ENCODE data around the gene AGPAT2.
"Not testable (repeated sequence)": the region's sequence is repeated elsewhere in the genome, so short reads cannot be mapped to it uniquely, and the experiment has no call there.

AGPAT2 gene

GRCh38 chr9:136646827-136647711, 40.2 kb downstream of the AGPAT2 start:
- no peak for DNase-seq (ENCODE audit: low read depth in 2 of 2)

GRCh38 chr9:136645903-136646754, 41.1 kb downstream of the AGPAT2 start:
- DNase-seq (ENCODE audit: low read depth in 2 of 2): no peak

GRCh38 chr9:136645352-136645902, 41.8 kb downstream of the AGPAT2 start:
- DNase-seq (ENCODE audit: low read depth in 2 of 2): no peak

GRCh38 chr9:136644593-136645351, 42.5 kb downstream of the AGPAT2 start:
- DNase-seq (ENCODE audit: low read depth in 2 of 2): peak; percentile 66 to 67

- no peak for DNase-seq (ENCODE audit: low read depth in 2 of 2)
These were observed 43.0 kb downstream of the AGPAT2 start for GRCh38 chr9:136644343-136644592.

GRCh38 chr9:136643596-136644342, 43.5 kb downstream of the AGPAT2 start:
- no peak for DNase-seq (ENCODE audit: low read depth in 2 of 2)

GRCh38 chr9:136642439-136642921, 44.8 kb downstream of the AGPAT2 start:
- DNase-seq (ENCODE audit: low read depth in 2 of 2): no peak

GRCh38 chr9:136640171-136641111, 46.8 kb downstream of the AGPAT2 start:
- DNase-seq (ENCODE audit: low read depth in 2 of 2): no peak

GRCh38 chr9:136634904-136635303, 52.4 kb downstream of the AGPAT2 start:
- no peak for DNase-seq (ENCODE audit: low read depth in 2 of 2)

- DNase-seq (ENCODE audit: low read depth in 2 of 2): not testable (repeated sequence)
These were observed 54.7 kb downstream of the AGPAT2 start for GRCh38 chr9:136632491-136633106.

- not testable (repeated sequence) for DNase-seq (ENCODE audit: low read depth in 2 of 2)
These were observed 55.2 kb downstream of the AGPAT2 start for GRCh38 chr9:136632072-136632471.

- DNase-seq (ENCODE audit: low read depth in 2 of 2): peak; percentile 53 to 60
These were observed 55.9 kb downstream of the AGPAT2 start for GRCh38 chr9:136631038-136632000.

- no peak for DNase-seq (ENCODE audit: low read depth in 2 of 2)
These were observed 56.6 kb downstream of the AGPAT2 start for GRCh38 chr9:136630662-136630992.

- peak; percentile 45 to 53 for DNase-seq (ENCODE audit: low read depth in 2 of 2)
These were observed 57.2 kb downstream of the AGPAT2 start for GRCh38 chr9:136629879-136630661.

GRCh38 chr9:136629001-136629878, 58.0 kb downstream of the AGPAT2 start:
- DNase-seq (ENCODE audit: low read depth in 2 of 2): no peak

GRCh38 chr9:136628268-136628667, 59.0 kb downstream of the AGPAT2 start:
- DNase-seq (ENCODE audit: low read depth in 2 of 2): no peak

GRCh38 chr9:136627703-136628102, 59.6 kb downstream of the AGPAT2 start:
- DNase-seq (ENCODE audit: low read depth in 2 of 2): no peak
